ENCODE data around the gene VPS35L. TPM values are rescaled to one million over a fixed set of nuclear protein-coding genes. Genes with fewer than 3 reads are reported as not detected.

VPS35L gene
- total and polyA plus RNA-seq, 4 donors, result 27.4 to 65.4 (median 47.1) TPM

- Histone ChIP-seq H3K36me3 (ENCODE audit: control insufficient read depth in 4 of 4, insufficient read depth in 4 of 4, low read length in 4 of 4) (peaks cover 2 to 31% (median 25%) of the 10 kb centered on the region in 4 donors), H3K9me3 (ENCODE audit: control insufficient read depth in 4 of 4, insufficient read depth in 3 of 4, low read length in 3 of 4) (no peaks in the 10 kb centered on the region), H3K4me1 (ENCODE audit: control insufficient read depth in 5 of 5, insufficient read depth in 5 of 5, low read length in 5 of 5) (peaks cover 0 to 2% (median 0%) of the 10 kb centered on the region in 5 donors), H3K27me3 (ENCODE audit: control insufficient read depth in 3 of 3, insufficient read depth in 3 of 3, low read length in 2 of 3) (no peaks in the 10 kb centered on the region), H3K9ac (ENCODE audit: insufficient read depth in 1 of 2, low read length in 2 of 2) (no peak overlapping the region), H3K4me3 (no peak overlapping the region), H3K27ac (ENCODE audit: low read depth in 1 of 2, low read length in 1 of 2) (no peak overlapping the region)
- no peak for ATAC-seq (ENCODE audit: insufficient read depth, low FRiP score)
- TF ChIP-seq CTCF (IDR thresholded peaks at IDR 0.05; ENCODE audit: control extremely low read depth, extremely low read depth), result no peak
- DNase-seq, result no peak
Observed at GRCh38 chr16:19512297-19512696, 43.2 kb upstream of the VPS35L start.

GRCh38 chr16:19513377-19514053 is 42.0 kb upstream of the VPS35L start:
- H3K27me3 ChIP-seq (ENCODE audit: control insufficient read depth in 3 of 3, insufficient read depth in 3 of 3, low read length in 2 of 3), result no peaks in the 10 kb centered on the region
- H3K9ac ChIP-seq (ENCODE audit: insufficient read depth in 1 of 2, low read length in 2 of 2), result no peak overlapping the region
- peaks cover 2 to 28% (median 22%) of the 10 kb centered on the region in 4 donors for H3K36me3 ChIP-seq (ENCODE audit: control insufficient read depth in 4 of 4, insufficient read depth in 4 of 4, low read length in 4 of 4)
- DNase-seq (peak in 2 of 3 donors; percentile 16 to 21), ATAC-seq (ENCODE audit: insufficient read depth, low FRiP score) (peak; percentile 67)
- peaks cover 0 to 2% (median 0%) of the 10 kb centered on the region in 5 donors for H3K4me1 ChIP-seq (ENCODE audit: control insufficient read depth in 5 of 5, insufficient read depth in 5 of 5, low read length in 5 of 5)
- WGBS, 2 donors, result 21 to 46% methylated on average over 4 of the region's 4 CpGs
- H3K27ac ChIP-seq (ENCODE audit: low read depth in 1 of 2, low read length in 1 of 2), result no peak overlapping the region
- TF ChIP-seq CTCF (IDR thresholded peaks at IDR 0.05; ENCODE audit: control extremely low read depth, extremely low read depth), result no peak
- H3K4me3 ChIP-seq, result no peak overlapping the region
- H3K9me3 ChIP-seq (ENCODE audit: control insufficient read depth in 4 of 4, insufficient read depth in 3 of 4, low read length in 3 of 4), result no peaks in the 10 kb centered on the region

- Histone ChIP-seq H3K9ac (ENCODE audit: insufficient read depth in 1 of 2, low read length in 2 of 2) (no peak overlapping the region), H3K27me3 (ENCODE audit: control insufficient read depth in 3 of 3, insufficient read depth in 3 of 3, low read length in 2 of 3) (no peaks in the 10 kb centered on the region), H3K9me3 (ENCODE audit: control insufficient read depth in 4 of 4, insufficient read depth in 3 of 4, low read length in 3 of 4) (no peaks in the 10 kb centered on the region), H3K4me1 (ENCODE audit: control insufficient read depth in 5 of 5, insufficient read depth in 5 of 5, low read length in 5 of 5) (peaks cover 0 to 10% (median 2%) of the 10 kb centered on the region in 5 donors), H3K27ac (ENCODE audit: low read depth in 1 of 2, low read length in 1 of 2) (no peak overlapping the region), H3K36me3 (ENCODE audit: control insufficient read depth in 4 of 4, insufficient read depth in 4 of 4, low read length in 4 of 4) (peaks cover 0 to 23% (median 16%) of the 10 kb centered on the region in 4 donors), H3K4me3 (no peak overlapping the region)
- DNase-seq (no peak), ATAC-seq (ENCODE audit: insufficient read depth, low FRiP score) (no peak)
- no peak for TF ChIP-seq CTCF (IDR thresholded peaks at IDR 0.05; ENCODE audit: control extremely low read depth, extremely low read depth)
- WGBS, 2 donors, result 79 to 94% methylated on average over 2 of the region's 2 CpGs
Observed at GRCh38 chr16:19515757-19516156, 39.7 kb upstream of the VPS35L start.
